ENCODE data around the gene PLEKHM3.

PLEKHM3 gene

GRCh38 chr2:207995887-207996286 lies 29.4 kb downstream of the PLEKHM3 start:
- no peaks in the 10 kb centered on the region for H3K27me3 Mint-ChIP-seq
- no peak for DNase-seq
- peaks cover 4% of the 10 kb centered on the region for H3K36me3 Mint-ChIP-seq (ENCODE audit: insufficient read depth)
- no peak overlapping the region for H3K4me3 Mint-ChIP-seq
- no peaks in the 10 kb centered on the region for H3K9me3 Mint-ChIP-seq
- H3K4me1 Mint-ChIP-seq (ENCODE audit: low read depth in 2 of 2): peaks cover 11 to 33% of the 10 kb centered on the region in 2 donors
- H3K27ac Mint-ChIP-seq: peak overlapping the region; percentile 7 to 15
- ATAC-seq (replicated peaks): no peak

- Mint-ChIP-seq H3K4me1 (ENCODE audit: low read depth in 2 of 2) (peaks cover 11 to 27% of the 10 kb centered on the region in 2 donors), H3K4me3 (no peak overlapping the region), H3K27me3 (no peaks in the 10 kb centered on the region), H3K9me3 (no peaks in the 10 kb centered on the region), H3K36me3 (ENCODE audit: insufficient read depth) (peaks cover 4% of the 10 kb centered on the region), H3K27ac (no peak overlapping the region)
- DNase-seq (no peak), ATAC-seq (replicated peaks) (no peak)
Observed at GRCh38 chr2:207993151-207993763, 32.1 kb downstream of the PLEKHM3 start.

- DNase-seq (no peak), ATAC-seq (replicated peaks) (no peak)
- H3K27me3 Mint-ChIP-seq: no peaks in the 10 kb centered on the region
- H3K4me1 Mint-ChIP-seq (ENCODE audit: low read depth in 2 of 2): peaks cover 3 to 20% of the 10 kb centered on the region in 2 donors
- no peak overlapping the region for H3K27ac Mint-ChIP-seq
- no peaks in the 10 kb centered on the region for H3K9me3 Mint-ChIP-seq
- H3K36me3 Mint-ChIP-seq (ENCODE audit: insufficient read depth): no peaks in the 10 kb centered on the region
- H3K4me3 Mint-ChIP-seq: no peak overlapping the region
Observed at GRCh38 chr2:207991944-207992343, 33.4 kb downstream of the PLEKHM3 start.

GRCh38 chr2:207990784-207991183 lies 34.5 kb downstream of the PLEKHM3 start:
- Mint-ChIP-seq H3K9me3 (no peaks in the 10 kb centered on the region), H3K27me3 (no peaks in the 10 kb centered on the region), H3K4me3 (no peak overlapping the region), H3K4me1 (ENCODE audit: low read depth in 2 of 2) (peaks cover 3 to 19% of the 10 kb centered on the region in 2 donors), H3K27ac (no peak overlapping the region), H3K36me3 (ENCODE audit: insufficient read depth) (no peaks in the 10 kb centered on the region)
- DNase-seq: no peak
- ATAC-seq (replicated peaks): no peak

GRCh38 chr2:207988975-207989374 lies 36.4 kb downstream of the PLEKHM3 start:
- H3K27ac Mint-ChIP-seq: no peak overlapping the region
- no peaks in the 10 kb centered on the region for H3K27me3 Mint-ChIP-seq
- ATAC-seq (replicated peaks) (no peak), DNase-seq (no peak)
- H3K9me3 Mint-ChIP-seq: no peaks in the 10 kb centered on the region
- no peaks in the 10 kb centered on the region for H3K36me3 Mint-ChIP-seq (ENCODE audit: insufficient read depth)
- peaks cover 3 to 11% of the 10 kb centered on the region in 2 donors for H3K4me1 Mint-ChIP-seq (ENCODE audit: low read depth in 2 of 2)
- H3K4me3 Mint-ChIP-seq: no peak overlapping the region

GRCh38 chr2:207987025-207987716 lies 38.2 kb downstream of the PLEKHM3 start:
- Mint-ChIP-seq H3K36me3 (ENCODE audit: insufficient read depth) (no peaks in the 10 kb centered on the region), H3K27me3 (no peaks in the 10 kb centered on the region), H3K4me3 (no peak overlapping the region), H3K27ac (no peak overlapping the region), H3K4me1 (ENCODE audit: low read depth in 2 of 2) (peaks cover 6 to 9% of the 10 kb centered on the region in 2 donors), H3K9me3 (no peaks in the 10 kb centered on the region)
- ATAC-seq (replicated peaks) (no peak), DNase-seq (no peak)

GRCh38 chr2:207984765-207985480 lies 40.4 kb downstream of the PLEKHM3 start:
- Mint-ChIP-seq H3K27me3 (no peaks in the 10 kb centered on the region), H3K36me3 (ENCODE audit: insufficient read depth) (no peaks in the 10 kb centered on the region), H3K9me3 (no peaks in the 10 kb centered on the region), H3K4me1 (ENCODE audit: low read depth in 2 of 2) (peaks cover 8 to 9% of the 10 kb centered on the region in 2 donors), H3K4me3 (no peak overlapping the region), H3K27ac (peak overlapping the region in 1 of 2 donors; percentile 10)
- DNase-seq (no peak), ATAC-seq (replicated peaks) (no peak)

GRCh38 chr2:207983641-207984042 lies 41.7 kb downstream of the PLEKHM3 start:
- Mint-ChIP-seq H3K27ac (peak overlapping the region in 1 of 2 donors; percentile 54), H3K9me3 (no peaks in the 10 kb centered on the region), H3K4me1 (ENCODE audit: low read depth in 2 of 2) (peaks cover 8 to 9% of the 10 kb centered on the region in 2 donors), H3K4me3 (no peak overlapping the region), H3K27me3 (no peaks in the 10 kb centered on the region), H3K36me3 (ENCODE audit: insufficient read depth) (no peaks in the 10 kb centered on the region)
- DNase-seq (no peak), ATAC-seq (replicated peaks) (peak; percentile 17)

GRCh38 chr2:207978177-207978948 lies 47.0 kb downstream of the PLEKHM3 start:
- Mint-ChIP-seq H3K27me3 (no peaks in the 10 kb centered on the region), H3K36me3 (ENCODE audit: insufficient read depth) (peaks cover 10% of the 10 kb centered on the region), H3K4me1 (ENCODE audit: low read depth in 2 of 2) (peaks cover 3 to 4% of the 10 kb centered on the region in 2 donors), H3K9me3 (no peaks in the 10 kb centered on the region), H3K27ac (no peak overlapping the region), H3K4me3 (no peak overlapping the region)
- ATAC-seq (replicated peaks): no peak
- DNase-seq: no peak

- Mint-ChIP-seq H3K27ac (no peak overlapping the region), H3K4me3 (no peak overlapping the region), H3K9me3 (no peaks in the 10 kb centered on the region), H3K27me3 (no peaks in the 10 kb centered on the region), H3K4me1 (ENCODE audit: low read depth in 2 of 2) (peaks cover 6 to 18% of the 10 kb centered on the region in 2 donors), H3K36me3 (ENCODE audit: insufficient read depth) (peaks cover 10% of the 10 kb centered on the region)
- DNase-seq: no peak
- ATAC-seq (replicated peaks): no peak
Observed at GRCh38 chr2:207975921-207976320, 49.4 kb downstream of the PLEKHM3 start.

- H3K27me3 Mint-ChIP-seq: no peaks in the 10 kb centered on the region
- H3K9me3 Mint-ChIP-seq: no peaks in the 10 kb centered on the region
- DNase-seq: no peak
- peaks cover 10% of the 10 kb centered on the region for H3K36me3 Mint-ChIP-seq (ENCODE audit: insufficient read depth)
- H3K4me1 Mint-ChIP-seq (ENCODE audit: low read depth in 2 of 2): peaks cover 5 to 27% of the 10 kb centered on the region in 2 donors
- H3K4me3 Mint-ChIP-seq: no peak overlapping the region
- peak overlapping the region in 1 of 2 donors; percentile 7 for H3K27ac Mint-ChIP-seq
- ATAC-seq (replicated peaks): no peak
Observed at GRCh38 chr2:207974216-207974605, 51.1 kb downstream of the PLEKHM3 start.

GRCh38 chr2:207970826-207971180 lies 54.5 kb downstream of the PLEKHM3 start:
- Mint-ChIP-seq H3K27me3 (no peaks in the 10 kb centered on the region), H3K4me3 (no peak overlapping the region), H3K9me3 (no peaks in the 10 kb centered on the region), H3K4me1 (ENCODE audit: low read depth in 2 of 2) (peaks cover 7 to 27% of the 10 kb centered on the region in 2 donors), H3K27ac (no peak overlapping the region), H3K36me3 (ENCODE audit: insufficient read depth) (peaks cover 8% of the 10 kb centered on the region)
- DNase-seq (no peak), ATAC-seq (replicated peaks) (no peak)

- Mint-ChIP-seq H3K27ac (peak overlapping the region; percentile 9 to 72), H3K4me3 (no peak overlapping the region), H3K27me3 (no peaks in the 10 kb centered on the region), H3K9me3 (no peaks in the 10 kb centered on the region), H3K4me1 (ENCODE audit: low read depth in 2 of 2) (peaks cover 7 to 27% of the 10 kb centered on the region in 2 donors), H3K36me3 (ENCODE audit: insufficient read depth) (peaks cover 2% of the 10 kb centered on the region)
- DNase-seq: no peak
- no peak for ATAC-seq (replicated peaks)
Observed at GRCh38 chr2:207970147-207970825, 55.0 kb downstream of the PLEKHM3 start.
